CD1c-positive myeloid dendritic cell (primary cell): ENCODE measurements around the gene HMCN2.

Experiments
- DNase-seq: peaks from one replicate; pipeline ENCODE4 v3.0.0-alpha.2; 2016; ENCODE audit errors: extremely low spot score

HMCN2 gene

DNA sequence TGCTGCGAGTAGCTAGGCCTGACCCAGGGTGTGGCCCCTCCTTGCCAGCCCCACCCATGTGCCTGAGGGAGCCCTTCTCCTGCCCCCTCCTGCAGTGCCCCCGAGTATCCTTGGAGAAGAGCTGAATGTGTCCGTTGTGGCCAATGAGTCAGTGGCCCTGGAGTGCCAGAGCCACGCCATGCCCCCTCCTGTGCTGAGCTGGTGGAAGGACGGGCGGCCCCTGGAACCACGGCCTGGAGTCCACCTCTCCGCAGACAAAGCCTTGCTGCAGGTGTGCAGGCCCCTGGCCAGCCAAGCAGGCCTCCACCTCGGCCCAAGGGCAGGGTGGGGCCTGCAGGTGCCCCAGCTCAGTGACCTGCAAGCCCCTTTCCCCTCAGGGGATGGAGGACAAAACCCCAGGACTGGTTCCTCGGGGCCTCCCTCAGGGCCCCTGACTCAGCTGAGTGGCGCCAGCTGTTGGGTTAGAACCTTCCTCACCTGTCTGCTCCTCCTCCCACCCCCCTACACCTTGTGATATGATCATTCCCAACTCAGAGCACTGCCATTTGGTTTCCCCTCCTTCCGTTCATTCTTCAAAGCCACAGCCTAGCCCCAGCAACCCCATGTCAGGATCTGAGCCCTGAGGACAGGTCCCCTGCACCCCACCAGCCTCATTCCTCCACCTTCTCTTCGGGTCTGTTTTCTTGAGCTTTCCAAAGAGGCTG is 99.2 kb downstream of the HMCN2 start:
- no peak for DNase-seq

- no peak for DNase-seq
These were observed 99.8 kb downstream of the HMCN2 start for GRCh38 chr9:130365323-130365721.

GRCh38 chr9:130366072-130366471 is 100.5 kb downstream of the HMCN2 start:
- DNase-seq, result no peak

- no peak for DNase-seq
These were observed 101.5 kb downstream of the HMCN2 start for GRCh38 chr9:130366888-130367550.

GRCh38 chr9:130368631-130369103 is 103.1 kb downstream of the HMCN2 start:
- no peak for DNase-seq

GRCh38 chr9:130370226-130370625 is 104.7 kb downstream of the HMCN2 start:
- no peak for DNase-seq

GRCh38 chr9:130371196-130371966 is 105.8 kb downstream of the HMCN2 start:
- no peak for DNase-seq

DNA sequence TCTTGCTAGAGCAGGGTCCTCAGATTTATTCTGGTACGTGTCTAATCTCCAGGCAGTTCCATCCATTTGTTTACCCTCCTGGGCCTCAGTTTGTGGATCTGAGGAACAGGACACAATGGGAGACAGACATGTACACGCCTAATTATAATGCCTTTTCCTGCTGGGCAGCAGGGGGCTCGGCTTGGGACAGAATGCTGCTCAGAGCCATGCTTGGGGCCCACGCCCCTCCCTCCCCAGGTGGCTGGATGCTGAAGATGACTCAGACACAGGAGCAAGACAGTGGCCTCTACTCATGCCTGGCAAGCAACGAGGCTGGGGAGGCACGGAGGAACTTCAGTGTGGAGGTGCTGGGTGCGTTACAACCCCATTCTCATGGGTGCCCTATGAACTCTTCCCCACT is 106.5 kb downstream of the HMCN2 start:
- DNase-seq, result no peak

DNA sequence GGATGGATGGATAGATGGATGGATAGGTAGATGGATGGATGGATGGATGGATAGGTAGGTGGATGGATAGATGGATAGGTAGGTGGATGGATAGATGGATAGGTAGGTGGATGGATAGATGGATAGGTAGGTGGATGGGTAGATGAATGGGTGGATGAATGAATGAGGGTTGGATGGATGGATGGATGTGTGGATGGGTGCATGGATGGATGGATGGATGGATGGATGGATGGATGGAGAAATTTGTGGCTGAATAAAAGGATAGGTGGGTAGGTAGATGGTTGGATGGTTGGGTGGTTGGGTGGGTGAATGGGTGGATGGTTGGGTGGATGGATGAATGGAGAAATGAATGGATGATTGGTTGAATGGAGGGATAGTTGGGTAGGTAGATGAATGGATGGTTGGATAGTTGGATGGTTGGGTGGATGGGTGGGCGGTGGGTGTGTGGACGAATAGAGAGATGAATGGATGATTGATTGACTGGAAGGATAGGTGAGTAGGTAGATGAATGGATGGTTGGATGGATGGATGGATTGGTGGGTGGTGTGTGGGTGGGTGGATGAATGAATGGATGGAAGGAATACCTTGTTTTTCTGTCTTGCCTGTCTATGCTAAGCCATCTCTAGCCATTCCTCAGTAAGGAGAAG is 108.2 kb downstream of the HMCN2 start:
- no peak for DNase-seq

GRCh38 chr9:130377612-130378011 is 112.1 kb downstream of the HMCN2 start:
- DNase-seq, result no peak

DNA sequence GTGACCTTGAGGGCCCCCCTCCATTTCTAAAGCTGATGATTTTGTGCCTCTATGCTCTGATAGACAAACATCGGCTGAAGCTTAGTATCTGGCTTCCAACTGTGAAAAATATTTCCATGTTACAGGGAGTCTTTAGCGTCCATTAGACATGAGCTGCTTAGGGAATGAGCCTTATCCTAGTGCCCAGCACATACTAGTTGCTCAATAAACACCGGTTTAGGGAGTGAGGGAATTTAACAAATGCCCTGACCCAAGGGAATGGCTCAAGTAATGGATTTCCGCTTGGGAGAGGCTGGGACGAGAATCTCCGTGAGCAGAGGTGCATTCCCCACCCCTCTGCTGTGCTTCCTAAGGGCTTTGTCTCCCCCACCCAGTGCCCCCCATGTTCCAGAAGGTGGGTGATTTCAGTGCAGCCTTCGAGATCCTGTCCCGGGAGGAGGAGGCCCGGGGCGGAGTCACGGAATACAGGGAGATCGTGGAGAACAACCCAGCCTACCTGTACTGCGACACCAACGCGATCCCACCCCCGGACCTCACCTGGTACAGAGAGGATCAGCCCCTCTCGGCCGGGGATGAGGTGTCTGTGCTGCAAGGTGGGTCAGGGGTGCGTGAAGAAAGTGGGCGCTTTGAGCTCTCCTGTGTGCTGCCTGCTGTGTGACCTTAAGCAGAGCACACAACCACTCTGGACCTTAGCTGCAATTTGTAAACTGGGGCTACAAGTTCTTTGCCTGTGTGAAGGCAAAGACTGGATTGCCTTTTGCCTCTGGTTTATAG is 113.5 kb downstream of the HMCN2 start:
- no peak for DNase-seq

- no peak for DNase-seq
These were observed 114.0 kb downstream of the HMCN2 start for GRCh38 chr9:130379649-130379970.

DNA sequence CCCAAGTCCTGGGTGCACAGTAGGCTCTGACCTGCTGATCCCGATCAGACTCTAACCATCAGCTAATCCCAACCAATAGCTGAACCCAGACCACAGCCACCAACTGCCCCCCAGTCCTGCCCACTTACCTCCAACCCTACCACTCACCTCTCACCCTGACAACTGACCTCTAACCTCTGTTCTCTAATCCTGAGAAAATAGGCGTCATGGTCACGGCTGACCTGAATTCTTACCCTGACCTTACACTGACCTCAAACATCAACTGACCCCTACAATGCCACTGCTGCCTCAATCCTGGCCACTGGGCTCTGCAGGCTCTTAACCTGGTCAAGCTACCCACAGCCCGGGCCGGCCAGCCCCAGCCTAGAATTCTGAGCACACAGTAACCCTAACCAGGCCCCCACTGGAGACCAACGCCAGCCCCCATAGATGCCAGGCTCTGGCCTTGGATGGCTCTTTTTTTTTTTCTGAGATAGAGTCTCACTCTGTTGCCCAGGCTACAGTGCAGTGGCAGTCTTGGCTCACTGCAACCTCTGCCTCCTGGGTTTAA is 115.4 kb downstream of the HMCN2 start:
- DNase-seq, result no peak

- no peak for DNase-seq
These were observed 116.1 kb downstream of the HMCN2 start for GRCh38 chr9:130381660-130382059.

DNA sequence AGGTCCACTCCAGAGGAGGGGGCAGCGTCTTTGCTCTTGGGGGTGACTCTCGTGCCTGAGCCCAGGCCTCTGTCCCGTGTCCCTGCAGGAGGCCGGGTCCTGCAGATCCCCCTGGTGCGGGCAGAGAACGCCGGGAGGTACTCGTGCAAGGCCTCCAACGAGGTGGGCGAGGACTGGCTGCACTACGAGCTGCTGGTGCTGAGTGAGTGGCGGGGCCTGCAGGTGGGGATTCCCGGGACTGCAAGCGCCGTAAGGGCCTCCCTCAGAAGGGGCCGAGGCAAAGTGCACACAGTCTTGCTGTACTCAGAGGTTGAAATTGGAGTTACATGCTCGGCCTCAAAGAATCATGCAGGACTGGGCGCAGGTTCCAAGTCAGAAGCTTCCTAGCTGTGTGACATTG is 116.5 kb downstream of the HMCN2 start:
- no peak for DNase-seq

GRCh38 chr9:130382636-130383349 is 117.2 kb downstream of the HMCN2 start:
- no peak for DNase-seq

DNA sequence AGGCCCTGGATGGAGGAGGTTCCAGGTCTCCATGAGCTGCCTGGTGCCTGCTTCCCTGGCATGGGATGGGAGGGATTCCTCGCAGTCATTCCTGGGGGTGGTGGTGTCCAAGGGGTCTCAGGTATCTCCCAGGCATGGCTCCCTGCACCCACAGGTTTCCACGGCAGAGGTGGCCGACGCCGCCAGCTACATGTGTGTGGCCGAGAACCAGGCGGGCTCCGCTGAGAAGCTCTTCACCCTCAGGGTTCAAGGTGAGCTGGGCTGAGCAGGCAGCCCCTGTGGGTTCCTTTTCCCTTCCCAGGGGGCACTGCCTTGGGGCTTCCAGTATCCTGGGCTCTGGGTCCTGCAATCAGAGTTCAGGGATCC is 117.8 kb downstream of the HMCN2 start:
- DNase-seq, result no peak

- no peak for DNase-seq
These were observed 118.6 kb downstream of the HMCN2 start for GRCh38 chr9:130383979-130384676.

- no peak for DNase-seq
These were observed 119.7 kb downstream of the HMCN2 start for GRCh38 chr9:130385257-130385656.

GRCh38 chr9:130387398-130387797 is 121.8 kb downstream of the HMCN2 start:
- DNase-seq, result no peak
